HEK293 (cell line): Measurements from ENCODE around the gene MADD.

Experiments used
- CTCF ChIA-PET: fragments of 350-600 bp; formaldehyde crosslinking; extraction: SDS; loops from one replicate; lab custom pipeline; 2021; ENCODE audit warnings: antibody characterized with exemption; lab: Yijun Ruan, JAX
- POLR2A ChIA-PET: fragments of 300-600 bp; formaldehyde crosslinking; extraction: SDS; loops from one replicate; lab custom pipeline; 2020; ENCODE audit warnings: antibody characterized with exemption, inconsistent platforms; lab: Yijun Ruan, JAX
- H3K27ac ChIP-seq: fragments of 200-500 bp; sonication (Bioruptor generic); 2 replicates; pipeline ENCODE4 v1.5.1; 2014; ENCODE audit warnings: low read depth, low read length, control low read depth, inconsistent platforms; ENCODE audit errors: extremely low read depth
- H3K36me3 ChIP-seq, 2 experiments: fragments of 200-500 bp in 1 of 2; sonication (Bioruptor generic) in 1 of 2; 1 replicate in 1 of 2; 2 replicates in 1 of 2; pipeline ENCODE4 v1.5.1; 2014 to 2017; ENCODE audit warnings: inconsistent platforms in 2 of 2, low read length in 2 of 2; ENCODE audit not compliant: control insufficient read depth in 2 of 2, insufficient read depth in 1 of 2
- H3K4me1 ChIP-seq: fragments of 200-500 bp; sonication (Bioruptor generic); 2 replicates; pipeline ENCODE4 v1.5.1; 2014; ENCODE audit warnings: mild to moderate bottlenecking, low read length, inconsistent platforms; ENCODE audit not compliant: control insufficient read depth, insufficient read depth
- H3K4me3 ChIP-seq: 2 replicates; pipeline ENCODE4 v1.5.1; 2011; ENCODE audit warnings: low read depth, mild to moderate bottlenecking, control low read depth, low read length, moderate library complexity
- H3K9me3 ChIP-seq: fragments of 200-500 bp; sonication (Bioruptor generic); 2 replicates; pipeline ENCODE4 v1.5.1; 2014; ENCODE audit warnings: low read depth, low read length, inconsistent platforms; ENCODE audit not compliant: control insufficient read depth, insufficient read depth
- KLF16 ChIP-seq: fragments of 450-650 bp; formaldehyde crosslinking; IDR thresholded peaks from 2 replicates; pipeline ENCODE4 v1.5.1; 2017; ENCODE audit warnings: missing biosample characterization, missing genetic modification characterization
- KLF8 ChIP-seq: fragments of 450-650 bp; formaldehyde crosslinking; IDR thresholded peaks from 2 replicates; pipeline ENCODE4 v1.5.1; 2016; ENCODE audit warnings: missing biosample characterization, missing genetic modification characterization
- MYNN ChIP-seq: fragments of 450-650 bp; formaldehyde crosslinking; IDR thresholded peaks from 2 replicates; pipeline ENCODE4 v1.5.1; 2016; ENCODE audit warnings: missing biosample characterization, missing genetic modification characterization, borderline replicate concordance
- PRDM1 ChIP-seq: fragments of 450-650 bp; formaldehyde crosslinking; IDR thresholded peaks from 2 replicates; pipeline ENCODE4; 2016; ENCODE audit warnings: missing biosample characterization, missing genetic modification characterization
- ZBTB10 ChIP-seq: fragments of 450-650 bp; formaldehyde crosslinking; IDR thresholded peaks from 2 replicates; pipeline ENCODE4 v1.5.1; 2016; ENCODE audit warnings: missing biosample characterization, missing genetic modification characterization
- ZBTB49 ChIP-seq: fragments of 450-650 bp; formaldehyde crosslinking; IDR thresholded peaks from 2 replicates; pipeline ENCODE4 v1.5.1; 2016; ENCODE audit warnings: missing biosample characterization, missing genetic modification characterization, low read depth
- ZBTB7A ChIP-seq: fragments of 450-650 bp; formaldehyde crosslinking; IDR thresholded peaks from 2 replicates; pipeline ENCODE4 v1.5.1; 2016; ENCODE audit warnings: low read depth, missing biosample characterization, missing genetic modification characterization
- ZNF19 ChIP-seq: fragments of 450-650 bp; formaldehyde crosslinking; IDR thresholded peaks from 2 replicates; pipeline ENCODE4; 2016; ENCODE audit warnings: missing biosample characterization, missing genetic modification characterization, low read depth
- ZNF266 ChIP-seq: fragments of 450-650 bp; formaldehyde crosslinking; IDR thresholded peaks from 2 replicates; pipeline ENCODE4 v1.5.1; 2016; ENCODE audit warnings: missing biosample characterization, missing genetic modification characterization, low read depth
- ZNF423 ChIP-seq: fragments of 450-650 bp; formaldehyde crosslinking; IDR thresholded peaks from 2 replicates; pipeline ENCODE4 v1.5.1; 2016; ENCODE audit warnings: missing biosample characterization, missing genetic modification characterization
- ZNF473 ChIP-seq: fragments of 450-650 bp; formaldehyde crosslinking; IDR thresholded peaks from 2 replicates; pipeline ENCODE4 v1.5.1; 2017; ENCODE audit warnings: missing biosample characterization, missing genetic modification characterization
- ZNF521 ChIP-seq: fragments of 450-650 bp; formaldehyde crosslinking; IDR thresholded peaks from 2 replicates; pipeline ENCODE4 v1.5.1; 2017; ENCODE audit warnings: missing biosample characterization, mild to moderate bottlenecking, missing genetic modification characterization
- ZNF600 ChIP-seq: fragments of 450-650 bp; formaldehyde crosslinking; IDR thresholded peaks from 2 replicates; pipeline ENCODE4 v1.5.1; 2016; ENCODE audit warnings: missing biosample characterization, missing genetic modification characterization
- ZNF704 ChIP-seq: fragments of 450-650 bp; formaldehyde crosslinking; IDR thresholded peaks from 2 replicates; pipeline ENCODE4 v1.5.1; 2016; ENCODE audit warnings: missing biosample characterization, missing genetic modification characterization
- ZNF777 ChIP-seq: fragments of 450-650 bp; formaldehyde crosslinking; IDR thresholded peaks from 2 replicates; pipeline ENCODE4 v1.5.1; 2017; ENCODE audit warnings: missing biosample characterization, missing genetic modification characterization, borderline replicate concordance
- ZSCAN23 ChIP-seq: fragments of 450-650 bp; formaldehyde crosslinking; IDR thresholded peaks from 2 replicates; pipeline ENCODE4 v1.5.1; 2016; ENCODE audit warnings: missing biosample characterization, missing genetic modification characterization
- TF ChIP-seq, protein P1 (sequence below): fragments of 450-650 bp; formaldehyde crosslinking; IDR thresholded peaks from 2 replicates; pipeline ENCODE4 v1.5.1; 2017; ENCODE audit warnings: missing biosample characterization, missing genetic modification characterization

Gene MADD

DNA sequence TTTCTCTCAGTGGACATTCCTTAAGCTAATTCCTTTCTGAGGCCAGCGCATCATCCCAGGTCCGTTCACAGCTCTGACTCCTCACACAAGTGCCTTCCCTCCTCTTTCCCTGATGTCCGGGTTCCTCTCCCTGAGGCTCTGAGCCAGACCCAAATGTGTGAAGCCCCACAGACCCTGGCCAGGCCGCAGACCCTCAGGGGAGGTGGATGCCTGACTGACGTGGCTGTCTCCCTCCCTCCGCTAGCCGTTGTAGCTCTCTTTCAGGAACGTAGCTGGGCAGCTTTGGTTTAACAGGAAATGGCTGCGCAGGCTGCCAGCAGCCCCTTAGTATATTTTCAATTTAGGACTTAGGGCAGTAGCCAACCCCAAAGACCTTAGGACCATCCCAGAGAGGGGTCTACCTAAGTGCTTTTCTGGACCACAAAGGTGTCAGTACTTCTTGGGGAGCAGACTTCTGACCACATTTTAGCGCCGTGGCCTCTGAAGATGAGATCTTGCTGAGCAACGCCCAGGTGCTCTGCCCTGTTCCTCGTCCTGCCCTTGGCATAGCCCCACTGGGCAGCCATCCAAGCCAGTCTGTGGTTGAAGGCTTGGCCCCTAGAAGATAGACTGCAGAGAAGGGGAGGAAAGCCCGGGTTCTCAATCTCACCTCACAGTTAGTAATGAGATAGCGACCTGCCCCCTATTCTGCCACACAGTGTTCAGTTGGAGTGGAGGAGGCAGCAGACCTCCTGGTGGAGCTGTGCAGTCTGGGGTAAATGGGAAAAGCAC, 55.5 kb downstream of the MADD start:
- CTCF ChIA-PET = interaction anchor here (1.1 to 1.7 kb wide), 2 partner anchors 29 to 67 kb away, joined by 4 to 5 read pairs; partner anchors contain the start of gene NR1H3
- H3K9me3 ChIP-seq = no peaks in the 10 kb centered on the region
- H3K4me1 ChIP-seq = no peaks in the 10 kb centered on the region
- H3K4me3 ChIP-seq = no peak overlapping the region
- POLR2A ChIA-PET = no interaction called here
- H3K36me3 ChIP-seq = peaks cover 0 to 14% of the 10 kb centered on the region in 2 experiments; a peak in 2 of 3 replicates
- no peak overlapping the region for H3K27ac ChIP-seq
- TF ChIP-seq, protein P1, sequence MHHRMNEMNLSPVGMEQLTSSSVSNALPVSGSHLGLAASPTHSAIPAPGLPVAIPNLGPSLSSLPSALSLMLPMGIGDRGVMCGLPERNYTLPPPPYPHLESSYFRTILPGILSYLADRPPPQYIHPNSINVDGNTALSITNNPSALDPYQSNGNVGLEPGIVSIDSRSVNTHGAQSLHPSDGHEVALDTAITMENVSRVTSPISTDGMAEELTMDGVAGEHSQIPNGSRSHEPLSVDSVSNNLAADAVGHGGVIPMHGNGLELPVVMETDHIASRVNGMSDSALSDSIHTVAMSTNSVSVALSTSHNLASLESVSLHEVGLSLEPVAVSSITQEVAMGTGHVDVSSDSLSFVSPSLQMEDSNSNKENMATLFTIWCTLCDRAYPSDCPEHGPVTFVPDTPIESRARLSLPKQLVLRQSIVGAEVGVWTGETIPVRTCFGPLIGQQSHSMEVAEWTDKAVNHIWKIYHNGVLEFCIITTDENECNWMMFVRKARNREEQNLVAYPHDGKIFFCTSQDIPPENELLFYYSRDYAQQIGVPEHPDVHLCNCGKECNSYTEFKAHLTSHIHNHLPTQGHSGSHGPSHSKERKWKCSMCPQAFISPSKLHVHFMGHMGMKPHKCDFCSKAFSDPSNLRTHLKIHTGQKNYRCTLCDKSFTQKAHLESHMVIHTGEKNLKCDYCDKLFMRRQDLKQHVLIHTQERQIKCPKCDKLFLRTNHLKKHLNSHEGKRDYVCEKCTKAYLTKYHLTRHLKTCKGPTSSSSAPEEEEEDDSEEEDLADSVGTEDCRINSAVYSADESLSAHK = no peak
- TF ChIP-seq ZNF19 (tag by site-specific recombination) = no peak
- TF ChIP-seq MYNN (tag by site-specific recombination) = no peak
- no peak for TF ChIP-seq ZNF423
- TF ChIP-seq ZBTB10 (tag by site-specific recombination) = no peak

DNA sequence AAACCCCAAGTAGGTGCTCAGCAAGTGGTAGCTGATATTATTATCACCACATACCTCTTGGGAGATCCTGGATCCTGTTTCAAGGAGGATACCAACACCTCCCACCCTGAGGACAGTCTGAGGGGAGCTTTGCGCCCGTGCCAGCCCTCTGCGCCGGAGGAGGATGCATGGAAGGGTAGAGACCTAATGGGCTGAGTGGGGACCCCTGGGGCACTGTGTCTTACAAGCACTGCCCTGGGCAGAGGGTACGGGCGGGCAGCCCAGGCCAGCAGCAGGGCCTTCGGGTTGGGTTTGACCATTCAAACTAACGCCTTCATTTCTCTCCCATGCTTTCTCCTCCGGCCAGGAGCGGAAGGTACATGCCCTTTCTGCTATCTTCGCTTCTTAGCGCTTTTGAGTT, 56.3 kb downstream of the MADD start:
- no peaks in the 10 kb centered on the region for H3K4me1 ChIP-seq
- TF ChIP-seq PRDM1 (tag by site-specific recombination) (0 out of 2 replicates have a peak, but pooled peaks have one; percentile 13), ZBTB7A (tag by site-specific recombination) (no peak)
- H3K27ac ChIP-seq = no peak overlapping the region
- H3K36me3 ChIP-seq = peaks cover 0 to 13% of the 10 kb centered on the region in 2 experiments; a peak in 2 of 3 replicates
- H3K9me3 ChIP-seq = no peaks in the 10 kb centered on the region
- POLR2A ChIA-PET = interaction anchor here (0.6 kb wide), 1 partner anchor 99 kb away, joined by 4 read pairs; no protein-coding TSS in a partner anchor
- no peak overlapping the region for H3K4me3 ChIP-seq
- CTCF ChIA-PET = interaction anchor here (1.1 to 1.7 kb wide), 2 partner anchors 29 to 68 kb away, joined by 4 to 5 read pairs; partner anchors contain the start of gene NR1H3

GRCh38 chr11:47327025-47327424, 57.1 kb downstream of the MADD start:
- Histone ChIP-seq H3K4me1 (no peaks in the 10 kb centered on the region), H3K36me3 (peaks cover 0 to 5% of the 10 kb centered on the region in 2 experiments; a peak in 2 of 3 replicates), H3K9me3 (no peaks in the 10 kb centered on the region), H3K27ac (no peak overlapping the region), H3K4me3 (no peak overlapping the region)
- ChIA-PET CTCF (interaction anchor here (0.7 to 1.7 kb wide), 2 partner anchors 28 to 73 kb away, joined by 3 to 5 read pairs; no protein-coding TSS in a partner anchor), POLR2A (no interaction called here)
- TF ChIP-seq ZBTB49 (tag by site-specific recombination) = no peak
- TF ChIP-seq KLF8 = no peak
- no peak for TF ChIP-seq ZNF704 (tag by site-specific recombination)
- no peak for TF ChIP-seq ZNF266 (tag by site-specific recombination)
- TF ChIP-seq KLF16 (tag by site-specific recombination) = no peak
- no peak for TF ChIP-seq ZSCAN23 (tag by site-specific recombination)
- no peak for TF ChIP-seq ZNF777 (tag by site-specific recombination)
- no peak for TF ChIP-seq ZNF521 (tag by site-specific recombination)
- no peak for TF ChIP-seq ZNF600
- no peak for TF ChIP-seq ZNF473 (tag by site-specific recombination)
